Posterior cingulate gyrus (tissue), 11 donors: ENCODE measurements around the gene DGKI.
A peak's percentile ranks its signal among the peaks of the same experiment; 100 is the strongest.

Source experiments
- DNase-seq, 10 donors: peaks; one replicate each; pipeline versions ENCODE4 v3.0.0 to v3.0.0-alpha.2; 2020 to 2021; ENCODE audit warnings: mixed read lengths in 3 of 10
- intact Hi-C: fragments of 100-400 bp; cut with DNase I; formaldehyde crosslinking; loops from one replicate; pipeline ENCODE4 v1.15.1; 2023

The DGKI gene

DNA sequence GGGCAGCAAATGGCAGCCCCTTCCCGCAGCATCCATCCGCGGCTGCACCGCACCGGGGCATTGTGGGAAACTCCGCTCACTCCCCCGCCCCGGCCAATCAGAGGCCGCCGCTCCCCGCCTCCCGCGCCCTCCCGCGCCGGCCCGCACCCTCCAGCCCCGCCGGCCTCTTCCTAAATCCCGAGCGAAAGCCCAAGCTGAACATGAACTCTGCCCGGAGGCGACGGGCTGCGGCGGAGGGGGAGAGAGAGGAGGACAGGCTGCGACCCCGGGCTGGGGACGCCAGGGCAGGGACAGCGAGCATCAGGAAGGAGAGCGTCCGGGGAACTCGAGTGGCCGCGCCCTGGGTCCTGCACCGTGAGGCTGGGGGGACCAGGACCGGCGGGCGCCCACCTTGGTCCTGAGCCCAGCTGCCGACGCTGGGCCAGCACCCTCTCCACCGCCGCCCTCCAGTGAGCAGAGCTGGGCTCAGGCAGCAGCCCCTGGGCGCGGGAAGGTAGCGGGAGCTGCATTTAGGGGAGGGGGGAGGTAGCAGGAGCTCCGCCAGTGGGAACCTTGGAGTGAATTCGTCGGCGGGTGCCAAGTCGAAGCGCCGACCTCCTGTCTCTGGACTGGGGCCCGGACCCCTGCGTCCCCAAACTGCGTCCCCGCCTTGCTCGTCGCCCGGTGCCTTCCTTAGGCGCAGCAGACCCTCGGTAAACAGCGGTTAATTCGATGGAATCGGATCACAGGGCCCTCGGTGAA, at the start of gene DGKI:
TSS of gene DGKI (minus strand) at position 148 of the 741 bp plus-strand sequence.
- DNase-seq: peak; percentile 75 to 98 (median 84)
- intact Hi-C loops: no loop called here

DNA sequence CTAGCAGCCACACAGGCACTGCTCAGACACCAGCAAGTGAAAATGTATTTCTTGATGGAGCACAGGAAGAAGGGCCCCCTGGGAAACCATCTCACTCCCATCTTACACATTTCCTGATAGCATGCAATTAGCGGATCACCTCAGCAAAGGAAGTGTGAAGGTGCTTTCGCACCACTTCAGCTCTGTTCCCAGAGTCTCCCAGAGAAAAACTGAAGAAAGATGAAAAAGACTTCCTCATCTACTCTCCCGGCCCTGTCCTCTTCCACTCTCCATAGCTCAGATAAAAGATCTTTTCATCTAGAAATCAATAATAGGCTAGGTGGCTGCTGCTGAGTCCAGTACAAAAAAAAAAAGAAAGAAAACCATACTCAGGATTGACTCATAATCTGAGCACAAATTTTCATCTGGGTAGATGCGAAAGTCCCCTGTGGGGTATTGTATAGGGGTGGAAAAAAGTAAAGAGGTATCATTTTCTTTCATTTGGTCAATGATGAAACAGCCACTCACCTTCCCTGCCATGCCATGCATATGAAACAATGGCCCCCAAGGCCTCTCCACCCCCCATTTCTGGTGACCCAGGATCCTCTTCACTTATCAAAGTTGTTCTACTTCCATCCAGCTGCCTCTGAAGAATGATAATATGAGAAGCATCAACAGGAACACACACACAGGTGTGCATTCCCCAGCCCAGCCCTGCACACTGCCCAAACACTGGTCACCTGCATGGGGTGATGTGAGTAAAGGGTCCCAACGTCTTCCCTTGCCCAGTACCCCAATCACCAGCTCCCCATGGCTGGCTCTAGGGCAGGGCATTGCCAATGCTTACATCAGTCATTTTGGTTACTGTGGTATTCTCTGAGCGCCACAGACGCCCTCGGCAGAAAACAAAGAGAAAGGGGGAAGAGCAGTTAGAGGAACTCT, 48.8 kb upstream of the DGKI start:
- no peak for DNase-seq
- intact Hi-C loops: no loop called here

DNA sequence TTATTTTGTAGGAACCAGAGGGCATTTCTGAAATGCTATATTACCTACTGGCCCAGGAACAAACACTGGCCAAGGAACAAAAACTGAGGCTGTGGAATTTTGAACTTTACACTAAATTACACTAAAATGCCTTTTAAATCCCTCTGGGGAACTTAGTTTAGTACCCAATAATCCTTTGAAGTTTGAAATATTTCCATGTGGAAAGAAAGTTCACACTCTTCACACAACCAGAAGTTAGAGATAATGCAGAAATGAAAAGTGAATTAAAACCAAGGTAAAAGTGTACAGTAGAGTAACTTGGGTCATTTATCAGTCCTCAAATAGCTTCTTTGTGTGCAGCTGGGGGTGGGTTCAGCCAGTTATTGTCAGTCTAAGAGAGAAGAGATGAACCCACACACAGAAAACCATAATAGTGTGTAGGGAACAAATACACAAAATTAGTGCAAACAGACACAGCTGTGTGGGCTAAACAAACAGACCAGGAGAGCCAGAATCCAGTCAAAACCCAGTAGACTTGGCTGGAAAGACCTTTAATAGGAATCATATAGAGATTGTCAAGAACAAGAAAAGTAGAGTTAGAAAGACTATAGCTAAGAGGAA, 46.5 kb upstream of the DGKI start:
- intact Hi-C loops: no loop called here
- DNase-seq: no peak

DNA sequence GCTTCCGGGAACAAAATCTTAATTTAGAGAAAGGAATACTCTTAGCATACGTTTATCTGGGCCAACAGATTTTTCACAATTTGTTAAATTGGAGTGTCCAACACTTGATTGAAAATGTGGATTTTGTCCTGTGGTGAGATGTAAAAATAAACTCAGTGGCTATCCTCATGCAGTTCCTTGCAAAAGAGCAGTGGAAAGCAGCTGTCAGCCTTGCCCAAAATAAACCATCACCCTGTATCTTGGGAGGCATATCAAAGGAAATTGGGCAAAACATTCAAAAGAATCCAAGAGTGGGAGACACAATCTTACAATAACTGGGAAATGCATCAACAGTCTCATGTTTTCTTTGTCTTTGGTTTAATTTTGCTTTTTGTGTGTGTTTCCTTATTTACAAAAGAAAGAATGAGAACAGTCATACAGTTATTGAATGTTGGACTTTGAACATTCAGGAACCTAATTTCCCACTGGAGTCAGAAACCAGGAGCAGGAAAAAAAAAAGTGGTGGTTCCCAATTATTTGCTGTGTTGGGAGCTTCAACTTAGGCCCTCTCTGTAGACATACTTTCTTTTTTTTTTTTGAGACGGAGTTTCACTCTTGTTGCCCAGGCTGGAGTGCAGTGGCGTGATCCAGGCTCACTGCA, 44.4 kb upstream of the DGKI start:
- intact Hi-C loops: no loop called here
- no peak for DNase-seq

DNA sequence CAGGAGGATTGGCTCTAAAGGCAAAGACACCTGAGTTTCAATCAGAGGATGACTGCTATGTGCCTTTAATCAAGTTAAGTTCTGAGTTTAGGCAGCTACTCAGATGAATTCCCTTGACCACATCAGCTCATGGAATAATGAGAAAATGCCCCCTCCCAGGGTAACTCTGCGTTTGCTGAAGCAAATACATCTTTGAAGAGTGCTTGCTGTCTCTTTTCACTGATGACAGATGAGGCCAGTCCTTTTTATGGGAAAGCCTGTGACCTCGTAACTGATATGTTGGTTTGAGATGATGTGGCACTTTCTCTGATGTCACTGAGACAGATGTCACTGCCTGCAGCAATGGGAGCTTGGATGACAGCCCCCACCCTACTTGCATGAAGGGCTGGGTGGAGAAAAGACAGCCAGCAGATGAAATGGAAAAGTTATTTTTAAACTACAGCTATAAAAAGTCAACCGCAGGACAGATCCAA, 43.7 kb upstream of the DGKI start:
- DNase-seq: no peak
- intact Hi-C loops: no loop called here

DNA sequence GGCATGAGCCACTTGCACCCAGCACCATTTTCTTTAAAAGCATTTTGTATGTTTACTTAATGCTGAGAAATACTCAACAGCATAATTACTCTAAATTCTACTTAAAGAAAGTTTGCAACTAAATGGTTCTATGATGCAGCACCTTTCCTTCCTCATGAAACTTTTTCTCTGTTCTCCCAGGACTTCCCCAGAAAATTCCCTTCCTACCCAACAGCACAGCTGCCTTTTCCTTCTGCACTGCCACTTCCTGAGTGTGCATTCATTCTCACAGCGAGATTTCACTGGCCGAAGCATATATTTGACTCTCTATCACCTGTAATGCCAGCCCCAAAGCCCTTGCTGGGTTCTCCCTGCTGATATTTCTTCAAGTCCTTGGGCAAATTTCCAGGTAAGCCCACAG, 41.5 kb upstream of the DGKI start:
- no peak for DNase-seq
- intact Hi-C loops: no loop called here

DNA sequence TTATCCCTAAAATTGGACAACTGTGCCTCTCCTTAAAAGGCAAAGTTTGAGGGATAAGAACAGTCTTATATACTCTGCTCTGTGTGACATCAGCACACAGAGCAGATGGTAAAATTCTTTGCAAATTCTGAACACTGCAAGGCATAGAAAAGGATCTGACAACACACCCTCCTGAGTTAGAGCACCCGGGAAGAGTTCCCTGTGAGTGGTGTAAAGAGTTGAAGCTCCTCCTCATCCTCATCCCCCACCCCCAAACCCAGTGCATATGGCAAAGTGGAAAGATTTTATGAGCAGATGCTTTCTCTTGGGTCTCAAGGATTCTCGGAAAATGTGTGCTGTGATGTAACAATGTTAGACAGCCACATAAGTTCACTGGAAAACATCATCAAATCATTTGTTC, 40.0 kb upstream of the DGKI start:
- intact Hi-C loops: no loop called here
- no peak for DNase-seq

DNA sequence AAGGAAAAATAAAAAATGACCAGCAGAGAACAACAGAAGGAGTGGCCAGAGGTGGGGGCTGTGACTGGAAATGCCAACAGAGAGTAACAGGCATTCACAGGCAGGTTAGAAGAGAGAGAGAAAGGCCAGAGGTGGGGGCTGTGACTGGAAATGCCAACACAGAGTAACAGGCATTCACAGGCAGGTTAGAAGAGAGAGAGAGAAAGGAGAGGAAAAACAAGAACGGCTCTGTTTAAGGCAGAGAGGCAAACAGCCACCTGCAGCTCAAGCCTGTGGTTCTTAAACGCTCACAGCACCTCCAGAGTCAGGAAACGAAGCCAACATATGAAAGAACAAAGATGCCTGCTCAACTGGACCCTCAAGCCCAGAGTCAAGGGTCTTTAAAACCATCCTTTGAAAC, 39.5 kb upstream of the DGKI start:
- intact Hi-C loops: no loop called here

DNA sequence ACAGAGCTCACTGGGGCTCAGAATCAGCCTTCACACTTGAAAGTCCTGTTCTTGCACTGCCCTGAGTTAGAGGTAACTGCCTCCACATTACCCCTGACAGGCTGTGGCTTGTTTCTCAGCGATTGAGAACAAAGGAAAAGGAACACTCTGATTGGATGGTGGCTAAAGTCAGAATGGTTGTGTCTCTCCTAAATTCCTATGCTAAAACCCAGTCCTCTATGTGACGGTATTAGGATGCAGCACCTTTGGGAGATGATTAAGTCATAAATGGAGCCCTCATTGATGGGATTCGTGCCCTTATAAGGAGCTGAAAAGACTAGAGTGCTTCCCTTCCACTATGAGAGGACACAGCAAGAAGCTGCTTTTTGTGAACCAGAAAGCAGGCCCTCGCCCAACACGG, 38.9 kb upstream of the DGKI start:
- intact Hi-C loops: no loop called here
- DNase-seq: no peak

More for the DNA sequence above, 39.5 kb upstream of the DGKI start:
- DNase-seq: no peak

DNA sequence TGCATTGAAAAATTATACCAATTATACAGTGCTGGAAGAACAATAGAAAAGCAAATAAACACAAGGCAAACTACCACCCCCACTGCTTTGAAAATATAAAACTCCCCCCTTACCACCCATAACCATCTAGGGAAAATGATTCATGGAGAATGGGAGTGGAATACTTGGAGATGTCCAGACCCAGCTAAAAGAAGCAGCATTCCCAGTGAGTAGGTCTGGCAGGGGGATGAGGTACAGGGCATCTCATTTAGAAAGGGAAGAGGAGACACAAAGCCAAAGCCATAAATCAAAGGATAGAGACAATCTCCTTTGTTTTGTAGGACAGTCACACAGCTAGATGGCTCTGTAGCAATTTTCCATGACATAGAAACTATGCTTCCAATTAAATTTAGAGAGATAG, 36.0 kb upstream of the DGKI start:
- DNase-seq: no peak
- intact Hi-C loops: no loop called here

DNA sequence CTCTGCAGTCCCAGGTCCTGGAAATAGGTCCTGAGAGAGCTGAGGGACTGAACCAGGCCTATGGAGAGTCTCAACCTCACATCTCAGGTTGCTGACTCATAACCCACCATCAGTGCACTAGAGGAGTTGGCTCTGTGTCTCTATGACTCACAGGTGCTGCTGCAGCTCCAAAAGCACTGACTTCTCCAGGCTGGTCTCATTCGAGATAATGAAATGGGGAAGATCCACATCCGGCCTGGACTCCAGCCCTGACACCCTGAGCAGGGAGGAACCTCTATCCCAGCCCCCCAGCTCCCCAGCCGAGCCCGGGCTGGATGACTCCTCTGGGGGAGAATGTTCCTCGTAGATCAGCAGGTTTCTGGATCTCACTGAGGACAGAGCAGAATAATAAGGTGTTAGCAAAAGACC, 35.5 kb upstream of the DGKI start:
- peak in 2 of 10 donors; percentile 14 to 74 for DNase-seq
- intact Hi-C loops: no loop called here

DNA sequence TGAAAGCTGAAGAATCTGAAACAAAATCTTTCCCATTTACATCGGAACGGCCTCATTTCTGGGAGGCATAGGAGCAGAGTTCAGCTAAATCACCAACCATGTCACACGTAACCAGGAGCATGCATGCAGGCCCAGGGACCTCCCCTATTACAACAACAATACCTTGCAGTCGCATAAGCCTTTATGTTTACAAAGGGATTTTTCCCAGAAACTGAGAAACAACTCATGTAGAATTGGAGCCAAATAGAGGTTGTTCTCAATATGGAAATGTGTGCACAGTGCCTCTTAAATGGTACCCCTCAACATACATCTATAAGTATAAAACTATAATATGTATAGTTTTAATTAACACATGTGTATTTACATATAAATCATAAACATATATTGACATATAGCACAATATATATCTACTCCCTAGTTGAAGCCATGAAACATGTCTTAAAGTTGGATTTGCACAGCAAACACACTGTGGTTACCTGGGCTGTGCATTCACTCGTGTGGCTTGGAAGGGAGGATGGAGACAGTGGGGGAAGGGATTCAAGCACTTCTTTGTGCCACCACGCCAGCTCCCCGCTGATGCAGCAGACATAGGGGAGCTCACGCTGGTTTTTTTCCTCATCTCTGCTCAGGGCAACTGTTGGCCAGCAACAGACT, 35.0 kb upstream of the DGKI start:
- intact Hi-C loops: no loop called here
- DNase-seq: no peak

DNA sequence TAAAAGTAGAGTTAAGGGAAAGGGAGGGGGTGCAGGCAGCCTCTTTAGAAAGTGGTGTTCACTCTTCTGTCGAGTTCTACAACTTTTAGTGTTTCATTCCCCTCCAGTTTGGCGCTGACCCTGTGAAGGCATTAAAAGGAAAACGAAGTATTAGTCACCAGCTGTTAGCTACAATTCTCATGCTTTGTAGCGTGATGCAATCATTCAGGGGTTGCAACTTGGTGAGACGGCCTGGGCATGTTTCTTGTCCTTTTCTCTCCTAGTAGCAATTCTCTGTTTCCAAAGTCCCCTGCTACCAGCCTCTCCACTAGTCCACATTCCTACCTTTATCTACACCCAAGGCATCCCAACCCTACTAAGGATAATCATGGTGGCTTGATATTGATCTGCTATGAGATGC, 33.7 kb upstream of the DGKI start:
- DNase-seq: no peak
- intact Hi-C loops: no loop called here

DNA sequence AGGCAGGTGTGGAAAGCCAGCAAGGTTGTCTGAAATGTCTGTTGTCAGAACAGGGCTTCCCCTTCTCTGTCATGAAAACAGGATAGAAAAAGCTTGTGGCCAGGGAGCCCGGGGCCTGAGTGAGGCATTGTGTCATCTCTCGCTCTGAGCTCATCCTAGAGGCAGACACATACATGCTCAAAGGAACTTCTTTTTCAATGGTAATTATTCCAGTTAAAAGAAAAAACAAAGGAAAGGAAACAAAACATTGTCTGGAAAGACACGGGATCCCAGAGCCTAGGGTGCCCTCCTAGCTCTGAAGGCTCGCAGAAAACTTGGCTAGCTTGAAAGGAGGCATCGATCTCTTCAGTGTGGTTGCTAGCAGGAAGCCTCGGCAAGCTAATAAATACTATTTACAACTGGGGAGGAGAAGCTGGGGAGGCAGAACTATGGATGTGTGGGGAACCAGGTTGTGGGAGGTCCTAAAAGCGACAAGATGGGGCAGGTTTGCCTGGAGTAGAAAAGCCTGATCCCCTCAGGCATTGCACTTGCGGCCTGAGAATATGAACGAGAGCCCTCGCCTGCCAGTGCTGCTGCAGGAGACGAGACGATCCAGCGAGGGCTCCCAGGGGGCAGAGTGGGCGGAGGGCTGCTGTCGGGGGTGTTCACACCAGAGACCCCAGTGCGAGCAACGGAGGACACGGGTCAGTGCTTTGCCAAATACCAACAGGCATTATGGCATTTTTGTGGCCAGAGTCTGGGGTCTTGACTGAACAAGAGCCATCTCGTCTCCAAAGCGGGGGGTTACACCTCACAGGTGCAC, 32.8 kb upstream of the DGKI start:
- intact Hi-C loops: no loop called here
- no peak for DNase-seq

DNA sequence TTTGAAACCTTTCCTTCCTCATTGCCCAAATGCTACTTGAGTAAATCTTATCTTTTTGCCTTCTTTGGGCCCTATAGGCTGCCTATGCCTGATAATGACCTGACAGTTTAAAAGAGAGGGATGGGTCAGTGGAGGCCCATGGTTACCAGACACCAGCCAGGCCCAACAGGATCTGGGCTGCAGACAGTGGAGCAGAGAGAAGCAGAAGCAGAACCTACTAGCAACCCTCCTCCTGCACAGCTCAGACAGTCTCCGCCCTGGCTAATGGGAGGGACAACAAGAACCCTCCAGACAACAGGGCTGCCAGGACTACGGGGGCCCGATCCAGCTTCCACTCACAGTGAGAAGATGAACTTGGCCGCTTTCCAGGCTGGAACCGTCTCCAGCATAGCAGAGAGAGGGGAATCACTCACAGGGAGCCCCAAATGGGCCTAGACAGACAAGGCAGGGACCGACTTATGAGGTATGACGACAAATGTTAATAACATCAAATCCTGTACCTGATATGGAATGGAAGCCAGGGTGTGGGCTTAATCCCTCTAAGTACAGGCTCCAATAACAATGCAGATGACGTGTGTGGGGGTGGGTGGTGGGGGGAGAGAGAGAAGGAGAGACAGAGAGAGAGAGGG, 31.7 kb upstream of the DGKI start:
- DNase-seq: peak in 3 of 10 donors; percentile 23 to 84 (median 35)
- intact Hi-C loops: no loop called here

DNA sequence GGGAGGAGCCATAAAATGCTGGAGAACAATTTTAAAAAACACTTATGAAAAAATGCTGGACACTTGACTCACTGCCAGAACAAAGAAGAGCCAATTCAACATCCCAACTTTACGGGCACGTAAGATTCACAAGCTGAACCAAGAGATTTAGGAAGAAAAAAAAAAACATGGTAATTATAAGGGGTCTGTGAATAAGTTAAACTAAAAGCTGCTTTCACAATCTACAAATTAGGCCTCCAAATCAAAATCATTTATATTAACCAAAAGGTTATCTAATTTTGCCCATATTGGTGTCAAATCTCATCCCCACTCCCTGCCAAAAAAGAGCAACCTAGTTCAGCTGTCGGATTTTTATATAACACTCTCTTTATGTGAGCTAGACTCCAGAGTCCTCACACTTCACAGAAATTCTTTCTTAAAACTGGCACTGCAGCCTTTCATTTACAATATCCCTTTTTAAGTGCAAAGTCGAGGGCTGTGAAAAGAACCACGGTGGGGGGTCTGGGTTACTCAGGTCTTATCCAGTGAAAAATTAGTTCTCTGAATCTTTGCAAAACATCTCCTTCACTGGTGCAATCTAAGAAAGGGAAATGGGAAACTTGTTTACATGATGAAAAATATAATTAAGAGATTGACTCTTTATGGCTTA, 30.4 kb upstream of the DGKI start:
- DNase-seq: no peak
- intact Hi-C loops: no loop called here

DNA sequence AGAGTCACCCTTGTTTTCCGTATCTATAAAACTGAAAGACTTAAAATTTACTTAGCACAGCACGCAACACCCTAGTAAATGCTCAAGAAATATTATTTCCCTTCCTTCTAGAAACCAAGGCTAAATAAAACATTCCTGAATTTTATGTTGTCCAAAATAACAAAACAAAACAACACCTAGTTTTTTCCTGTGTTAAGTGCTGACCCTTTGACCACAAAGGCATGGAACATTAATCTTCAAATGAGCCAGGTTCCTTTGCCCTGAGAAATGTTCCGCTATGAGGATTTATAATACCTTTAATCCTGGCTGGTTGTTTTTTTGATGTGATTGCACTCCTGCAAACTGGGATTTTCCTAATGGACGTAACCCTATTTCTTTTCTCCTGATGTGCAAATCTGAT, 29.0 kb upstream of the DGKI start:
- DNase-seq: no peak
- intact Hi-C loops: no loop called here

DNA sequence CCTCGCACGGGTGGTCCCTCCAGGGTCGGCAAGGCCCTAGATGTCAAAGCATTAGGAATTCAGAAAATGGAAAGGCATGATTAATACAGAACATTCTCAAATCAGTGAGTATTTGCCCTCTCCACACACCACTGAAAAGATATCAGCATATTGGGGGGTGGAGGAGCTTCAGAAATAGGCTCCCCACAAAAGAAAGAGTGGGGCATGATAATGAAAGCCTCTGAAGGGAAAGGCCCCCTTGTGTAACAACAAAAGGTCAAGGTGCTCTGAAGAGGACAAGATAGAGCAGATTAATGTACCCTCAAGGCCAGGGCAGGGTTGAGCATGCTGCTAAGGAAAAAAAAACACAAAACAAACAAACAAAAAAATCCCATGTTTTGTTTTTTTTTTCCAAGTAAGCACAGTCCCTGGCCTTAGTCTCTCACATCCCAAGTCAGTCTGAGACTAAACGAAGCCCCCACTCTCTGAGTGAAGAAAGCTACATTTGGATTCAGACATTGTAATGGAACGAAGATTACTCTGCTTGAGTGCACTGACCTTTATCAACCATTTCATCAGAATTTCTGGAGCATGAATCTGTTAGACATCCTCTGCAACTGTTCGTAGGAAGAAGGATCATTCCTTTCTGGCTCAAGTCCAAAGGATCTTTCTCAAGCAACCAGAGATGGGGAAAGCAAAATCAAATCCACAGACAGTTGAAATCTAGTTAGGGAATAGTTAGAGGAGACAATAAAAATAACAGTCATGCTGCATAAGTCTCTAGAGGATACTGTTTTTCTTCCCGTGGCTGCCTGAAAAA, 27.4 kb upstream of the DGKI start:
- intact Hi-C loops: no loop called here
- no peak for DNase-seq
